T47D (cell line): ENCODE results near the gene ATP6V1D.

ENCODE experiments used
- DNase-seq, 2 experiments: peaks; one replicate each; pipeline versions ENCODE4 v3.0.0 to v3.0.0-alpha.2; 2011 to 2012; ENCODE audit warnings: low read depth in 1 of 2, low spot score in 1 of 2
- JUND ChIP-seq: IDR thresholded peaks from 2 replicates; pipeline ENCODE4 v1.6.1; 2012; ENCODE audit warnings: low read depth
- in situ Hi-C: cut with HindIII; loops from 2 replicates; pipeline ENCODE4 v1.10.0; 2016; ENCODE audit warnings: low sequenced_read_pairs, low pct_unique_long_range_greater_than_20kb

The ATP6V1D gene

GRCh38 chr14:67317822-67318221 is 41.8 kb downstream of the ATP6V1D start:
- in situ Hi-C loops: no loop called here
- no peak for DNase-seq
- no peak for TF ChIP-seq JUND

GRCh38 chr14:67313153-67313552 is 46.5 kb downstream of the ATP6V1D start:
- in situ Hi-C loops: no loop called here
- peak; percentile 56; the same call in 1 of the 2 replicates for TF ChIP-seq JUND
- DNase-seq: peak in 1 of 2 experiments; percentile 38

GRCh38 chr14:67311868-67312267 is 47.7 kb downstream of the ATP6V1D start:
- in situ Hi-C loops: no loop called here
- DNase-seq: peak; percentile 43 to 97
- TF ChIP-seq JUND: peak; percentile 100
